Stomach smooth muscle (tissue), 2 donors: ENCODE results near the gene HSD17B11.
A peak's percentile ranks its signal among the peaks of the same experiment; 100 is the strongest.
"Not testable (repeated sequence)": the region's sequence is repeated elsewhere in the genome, so short reads cannot be mapped to it uniquely, and the experiment has no call there.

Source experiments
- H3K27ac ChIP-seq: one replicate; pipeline ENCODE4 v1.7.0; 2013; ENCODE audit warnings: mild to moderate bottlenecking, low read length, inconsistent platforms
- H3K27me3 ChIP-seq, 2 donors: one replicate each; pipeline ENCODE4 v1.7.0; 2013; ENCODE audit warnings: low read length in 2 of 2; ENCODE audit not compliant: insufficient read depth in 2 of 2, control insufficient read depth in 1 of 2
- H3K36me3 ChIP-seq, 2 donors: one replicate each; pipeline ENCODE4 v1.7.0; 2013; ENCODE audit warnings: low read length in 2 of 2; ENCODE audit not compliant: control insufficient read depth in 2 of 2, insufficient read depth in 2 of 2
- H3K4me1 ChIP-seq: one replicate; pipeline ENCODE4 v1.7.0; 2013; ENCODE audit warnings: low read length; ENCODE audit not compliant: control insufficient read depth, insufficient read depth
- H3K4me3 ChIP-seq, 2 donors: one replicate each; pipeline ENCODE4 v1.7.0; 2013; ENCODE audit warnings: low read length in 2 of 2
- H3K9ac ChIP-seq, 2 donors: one replicate each; pipeline ENCODE4 v1.7.0; 2013; ENCODE audit warnings: low read length in 2 of 2, mild to moderate bottlenecking in 1 of 2
- H3K9me3 ChIP-seq, 2 donors: one replicate each; pipeline ENCODE4 v1.7.0; 2013; ENCODE audit warnings: low read length in 2 of 2; ENCODE audit not compliant: control insufficient read depth in 2 of 2
- donor health status: healthy.
- donor health status: Pancreatic carcinoma.

HSD17B11 gene

GRCh38 chr4:87422104-87423052 lies 31.4 kb upstream of the HSD17B11 start, which contains the start of gene NUDT9:
NUDT9 (plus strand) TSS chr4:87422573; CDS start chr4:87422906, 333 bp downstream.
- Histone ChIP-seq H3K9me3 (no peaks in the 10 kb centered on the region), H3K4me1 (peaks cover 7% of the 10 kb centered on the region), H3K4me3 (peak within 1 kb of the TSS; percentile 95 to 98), H3K9ac (peak within 1 kb of the TSS; percentile 96 to 98), H3K36me3 (no peaks in the 10 kb centered on the region), H3K27ac (peak within 1 kb of the TSS; percentile 88), H3K27me3 (no peaks in the 10 kb centered on the region)

GRCh38 chr4:87420276-87420830 lies 29.4 kb upstream of the HSD17B11 start:
- Histone ChIP-seq H3K9me3 (no peaks in the 10 kb centered on the region), H3K27ac (no peak overlapping the region), H3K4me3 (no peak overlapping the region), H3K27me3 (no peaks in the 10 kb centered on the region), H3K4me1 (peaks cover 7% of the 10 kb centered on the region), H3K36me3 (no peaks in the 10 kb centered on the region), H3K9ac (no peak overlapping the region)

- Histone ChIP-seq H3K4me1 (peaks cover 4% of the 10 kb centered on the region), H3K27me3 (no peaks in the 10 kb centered on the region), H3K9me3 (no peaks in the 10 kb centered on the region), H3K9ac (no peak overlapping the region), H3K36me3 (no peaks in the 10 kb centered on the region), H3K4me3 (no peak overlapping the region), H3K27ac (no peak overlapping the region)
Observed at GRCh38 chr4:87419578-87420249, 28.7 kb upstream of the HSD17B11 start.

GRCh38 chr4:87418410-87418809 lies 27.4 kb upstream of the HSD17B11 start:
- H3K9ac ChIP-seq, H3K27me3 ChIP-seq: not testable (repeated sequence)

GRCh38 chr4:87416965-87417364 lies 26.0 kb upstream of the HSD17B11 start:
- Histone ChIP-seq H3K4me3 (no peak overlapping the region), H3K4me1 (peaks cover 4% of the 10 kb centered on the region), H3K9me3 (no peaks in the 10 kb centered on the region), H3K36me3 (no peaks in the 10 kb centered on the region), H3K9ac (no peak overlapping the region), H3K27me3 (no peaks in the 10 kb centered on the region), H3K27ac (no peak overlapping the region)

More at GRCh38 chr4:87418410-87418809, 27.4 kb upstream of the HSD17B11 start:
- H3K36me3 ChIP-seq, H3K4me3 ChIP-seq, H3K27ac ChIP-seq, H3K9me3 ChIP-seq, H3K4me1 ChIP-seq: not testable (repeated sequence)

GRCh38 chr4:87414816-87415215 lies 23.8 kb upstream of the HSD17B11 start:
- no peaks in the 10 kb centered on the region for H3K27me3 ChIP-seq

GRCh38 chr4:87410679-87411078 lies 19.7 kb upstream of the HSD17B11 start:
- H3K4me1 ChIP-seq: no peaks in the 10 kb centered on the region
- H3K4me3 ChIP-seq: no peak overlapping the region
- H3K9me3 ChIP-seq: no peaks in the 10 kb centered on the region
- no peaks in the 10 kb centered on the region for H3K27me3 ChIP-seq
- no peak overlapping the region for H3K9ac ChIP-seq
- no peaks in the 10 kb centered on the region for H3K36me3 ChIP-seq
- no peak overlapping the region for H3K27ac ChIP-seq

More at GRCh38 chr4:87414816-87415215, 23.8 kb upstream of the HSD17B11 start:
- Histone ChIP-seq H3K36me3 (no peaks in the 10 kb centered on the region), H3K4me3 (no peak overlapping the region), H3K27ac (no peak overlapping the region), H3K9me3 (no peaks in the 10 kb centered on the region), H3K4me1 (no peaks in the 10 kb centered on the region), H3K9ac (no peak overlapping the region)

- Histone ChIP-seq H3K27ac (no peak overlapping the region), H3K9me3 (no peaks in the 10 kb centered on the region), H3K4me1 (no peaks in the 10 kb centered on the region), H3K4me3 (no peak overlapping the region), H3K36me3 (no peaks in the 10 kb centered on the region), H3K9ac (no peak overlapping the region), H3K27me3 (no peaks in the 10 kb centered on the region)
Observed at GRCh38 chr4:87410157-87410556, 19.2 kb upstream of the HSD17B11 start.

GRCh38 chr4:87409420-87409939 lies 18.5 kb upstream of the HSD17B11 start:
- Histone ChIP-seq H3K4me3 (no peak overlapping the region), H3K27ac (no peak overlapping the region), H3K36me3 (no peaks in the 10 kb centered on the region), H3K27me3 (no peaks in the 10 kb centered on the region), H3K4me1 (no peaks in the 10 kb centered on the region), H3K9me3 (no peaks in the 10 kb centered on the region), H3K9ac (no peak overlapping the region)

GRCh38 chr4:87406902-87407301 lies 15.9 kb upstream of the HSD17B11 start:
- H3K4me3 ChIP-seq, H3K27ac ChIP-seq, H3K27me3 ChIP-seq, H3K36me3 ChIP-seq, H3K9me3 ChIP-seq, H3K9ac ChIP-seq, H3K4me1 ChIP-seq: not testable (repeated sequence)
